Left ventricle myocardium inferior (tissue), 1 donor: ENCODE results near the gene SCYGR2. TPM values are rescaled to one million over a fixed set of nuclear protein-coding genes. Genes with fewer than 3 reads are reported as not detected.

Experiments
- DNase-seq: peaks from one replicate; pipeline ENCODE4 v3.0.0-alpha.2; 2020
- H3K27ac ChIP-seq: fragments of 200-600 bp; replicated peaks from 2 replicates; pipeline ENCODE4 v1.8.0; 2021
- H3K27me3 ChIP-seq: fragments of 200-600 bp; 2 replicates; pipeline ENCODE4 v1.8.0; 2021; ENCODE audit warnings: low read depth
- H3K36me3 ChIP-seq: fragments of 200-600 bp; 2 replicates; pipeline ENCODE4 v1.8.0; 2021
- H3K4me1 ChIP-seq: fragments of 200-600 bp; 2 replicates; pipeline ENCODE4 v1.8.0; 2021
- H3K4me3 ChIP-seq: fragments of 200-600 bp; 2 replicates; pipeline ENCODE4 v1.8.0; 2021; ENCODE audit warnings: mild to moderate bottlenecking, moderate library complexity
- H3K9me3 ChIP-seq: fragments of 200-600 bp; replicated peaks from 2 replicates; pipeline ENCODE4 v1.8.0; 2021
- intact Hi-C: fragments of 100-400 bp; cut with micrococcal nuclease; formaldehyde crosslinking; loops from one replicate; pipeline ENCODE4 v1.11.0; 2022
- total RNA-seq: library from RNA; stranded (reverse); fragmentation: NEBNext Ultra II Directional; extraction: Animal tissue kit (Norgen Biotek cat#: 25700); gene quantifications from one replicate; pipeline ENCODE4 v1.2.1, GENCODE V29; 2021
- TF ChIP-seq, protein P1 (sequence below): fragments of 200-600 bp; IDR thresholded peaks from 2 replicates; pipeline ENCODE4 v1.8.0; 2021; ENCODE audit warnings: antibody characterized with exemption, mild to moderate bottlenecking, borderline replicate concordance
- donor health status: DM: no; HTN: yes; CAD: no; lungs with severe emphysema.

SCYGR2 gene
- total RNA-seq, 1 donor from 2014 or later: not detected

DNA sequence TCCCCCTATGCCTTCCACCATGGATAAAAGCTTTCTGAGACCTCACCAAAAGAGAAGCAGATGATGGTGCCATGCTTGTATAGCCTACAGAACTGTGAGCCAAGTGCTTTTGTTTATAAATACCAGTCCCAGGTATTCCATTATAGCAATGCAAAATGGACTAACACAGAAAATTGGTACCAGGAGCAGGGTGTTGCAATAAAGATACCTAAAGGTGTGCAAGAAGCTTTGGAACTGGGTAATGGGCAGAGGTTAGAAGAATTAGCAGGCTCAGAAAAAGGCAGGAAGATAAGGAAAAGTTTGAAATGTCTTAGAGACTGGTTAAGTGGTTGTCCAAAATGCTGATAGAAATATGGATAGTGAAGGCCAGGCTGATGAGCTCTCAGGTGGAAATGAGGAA is 16.3 kb upstream of the SCYGR2 start:
- peaks cover 17% of the 10 kb centered on the region for H3K27me3 ChIP-seq
- TF ChIP-seq, protein P1, sequence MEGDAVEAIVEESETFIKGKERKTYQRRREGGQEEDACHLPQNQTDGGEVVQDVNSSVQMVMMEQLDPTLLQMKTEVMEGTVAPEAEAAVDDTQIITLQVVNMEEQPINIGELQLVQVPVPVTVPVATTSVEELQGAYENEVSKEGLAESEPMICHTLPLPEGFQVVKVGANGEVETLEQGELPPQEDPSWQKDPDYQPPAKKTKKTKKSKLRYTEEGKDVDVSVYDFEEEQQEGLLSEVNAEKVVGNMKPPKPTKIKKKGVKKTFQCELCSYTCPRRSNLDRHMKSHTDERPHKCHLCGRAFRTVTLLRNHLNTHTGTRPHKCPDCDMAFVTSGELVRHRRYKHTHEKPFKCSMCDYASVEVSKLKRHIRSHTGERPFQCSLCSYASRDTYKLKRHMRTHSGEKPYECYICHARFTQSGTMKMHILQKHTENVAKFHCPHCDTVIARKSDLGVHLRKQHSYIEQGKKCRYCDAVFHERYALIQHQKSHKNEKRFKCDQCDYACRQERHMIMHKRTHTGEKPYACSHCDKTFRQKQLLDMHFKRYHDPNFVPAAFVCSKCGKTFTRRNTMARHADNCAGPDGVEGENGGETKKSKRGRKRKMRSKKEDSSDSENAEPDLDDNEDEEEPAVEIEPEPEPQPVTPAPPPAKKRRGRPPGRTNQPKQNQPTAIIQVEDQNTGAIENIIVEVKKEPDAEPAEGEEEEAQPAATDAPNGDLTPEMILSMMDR: no peak
- H3K36me3 ChIP-seq: no peaks in the 10 kb centered on the region

DNA sequence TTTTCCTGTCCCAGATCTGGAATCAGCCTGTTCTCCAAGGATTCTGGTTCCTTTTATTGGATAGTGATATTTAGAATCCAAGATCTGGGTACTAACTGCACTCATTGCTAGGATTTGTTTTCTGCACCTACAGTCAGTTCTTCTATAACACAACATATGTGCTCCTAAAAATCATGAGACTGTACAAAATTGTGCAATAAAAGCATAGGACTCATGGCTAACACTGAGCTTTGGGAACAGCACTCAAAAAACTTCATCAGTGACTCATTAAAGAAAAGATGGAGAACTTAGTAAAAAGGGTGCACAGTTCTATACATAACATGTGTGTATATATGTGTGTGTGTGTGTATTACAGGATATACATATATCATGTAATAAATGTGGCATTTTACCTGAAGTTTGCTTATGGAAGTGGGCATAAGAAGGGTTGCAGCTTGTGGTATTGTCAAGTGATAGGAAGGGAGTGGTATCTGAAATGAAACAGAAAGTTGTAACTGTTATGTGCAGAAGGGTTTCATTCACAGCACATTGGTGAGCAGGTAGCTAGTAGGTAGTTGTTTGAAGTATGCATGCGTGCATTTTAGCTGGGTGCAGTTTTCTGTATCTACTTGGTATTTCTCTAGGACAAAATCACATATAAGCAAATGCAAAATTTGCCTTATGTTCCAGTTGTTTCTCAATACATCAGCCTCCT is 5.9 kb upstream of the SCYGR2 start:
- H3K36me3 ChIP-seq: no peaks in the 10 kb centered on the region
- H3K27ac ChIP-seq: no peak overlapping the region
- peaks cover 15% of the 10 kb centered on the region for H3K9me3 ChIP-seq
- no peak overlapping the region for H3K4me3 ChIP-seq
- TF ChIP-seq, protein P1: no peak
- no peak for DNase-seq
- H3K4me1 ChIP-seq: no peaks in the 10 kb centered on the region
- H3K27me3 ChIP-seq: peaks cover 43% of the 10 kb centered on the region
- intact Hi-C loops: no loop called here

More for the DNA sequence above, 16.3 kb upstream of the SCYGR2 start:
- peaks cover 19% of the 10 kb centered on the region for H3K9me3 ChIP-seq
- intact Hi-C loops: no loop called here
- H3K4me3 ChIP-seq: no peak overlapping the region
- H3K4me1 ChIP-seq: no peaks in the 10 kb centered on the region
- DNase-seq: no peak
- no peak overlapping the region for H3K27ac ChIP-seq

DNA sequence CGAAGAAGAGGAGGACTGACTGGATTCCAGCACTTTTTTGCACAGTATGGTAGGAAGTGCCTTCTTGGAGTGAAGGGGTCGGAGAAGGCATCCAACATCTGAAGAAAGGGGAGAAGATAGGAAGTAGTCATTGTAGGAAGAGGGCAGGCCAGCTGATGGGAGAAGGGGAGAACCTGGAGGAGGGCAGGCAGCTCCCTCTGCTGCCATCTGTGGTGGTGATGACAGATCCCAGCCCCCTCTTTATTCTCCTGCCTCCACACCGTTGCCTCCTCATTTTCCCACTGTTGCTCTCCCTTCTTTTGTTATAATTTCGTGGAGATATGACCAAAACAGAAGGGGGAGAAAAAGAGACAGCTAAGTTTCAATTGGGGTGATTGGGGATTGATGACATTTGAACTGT is 2.9 kb upstream of the SCYGR2 start:
- TF ChIP-seq, protein P1: no peak
- intact Hi-C loops: no loop called here
- no peaks in the 10 kb centered on the region for H3K9me3 ChIP-seq
- H3K4me3 ChIP-seq: no peak overlapping the region
- no peaks in the 10 kb centered on the region for H3K36me3 ChIP-seq
- peaks cover 54% of the 10 kb centered on the region for H3K27me3 ChIP-seq
- no peak overlapping the region for H3K27ac ChIP-seq
- no peak for DNase-seq
- H3K4me1 ChIP-seq: no peaks in the 10 kb centered on the region

DNA sequence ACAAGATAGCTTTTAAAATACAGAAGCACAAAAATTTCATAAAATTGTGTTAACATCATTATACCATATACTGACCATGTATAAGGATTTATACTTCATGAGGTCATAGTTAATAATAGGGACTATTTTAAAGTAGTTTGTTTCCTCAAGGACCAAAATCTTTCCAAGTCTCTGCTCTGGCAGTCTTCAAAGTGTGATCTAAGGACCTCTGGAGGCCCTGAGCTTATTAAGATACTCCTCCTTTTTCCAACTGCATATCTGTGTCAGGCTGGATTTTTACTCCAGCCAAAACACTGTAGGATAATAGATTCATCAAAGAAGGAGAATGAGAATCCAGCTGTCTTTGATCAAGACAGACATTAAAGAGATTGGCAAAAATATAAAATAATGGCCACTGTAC is 1.7 kb upstream of the SCYGR2 start:
- TF ChIP-seq, protein P1: no peak
- no peaks in the 10 kb centered on the region for H3K4me1 ChIP-seq

DNA sequence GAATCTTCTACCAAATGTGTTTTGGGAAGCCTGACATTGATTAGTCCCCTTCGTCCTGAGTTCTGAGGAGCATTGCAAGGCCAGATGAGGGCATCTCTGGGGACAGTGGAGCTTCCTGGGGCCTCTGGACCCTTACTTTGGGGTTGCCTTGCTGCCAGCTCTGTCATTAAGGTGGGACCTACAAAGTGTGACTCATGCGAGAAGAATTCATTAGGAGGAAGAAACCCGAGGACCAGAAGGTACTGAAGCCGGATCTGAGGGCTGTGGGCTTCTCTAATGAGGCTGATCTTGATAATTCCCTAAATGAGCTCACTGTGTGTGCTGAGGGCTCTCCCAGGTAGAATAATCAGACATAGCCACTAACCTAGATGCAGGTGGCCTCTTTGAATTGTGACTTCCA is 695 bp upstream of the SCYGR2 start:
- intact Hi-C loops: no loop called here

More for the DNA sequence above, 1.7 kb upstream of the SCYGR2 start:
- Histone ChIP-seq H3K27ac (no peak overlapping the region), H3K27me3 (peaks cover 44% of the 10 kb centered on the region), H3K36me3 (no peaks in the 10 kb centered on the region), H3K9me3 (no peaks in the 10 kb centered on the region), H3K4me3 (no peak overlapping the region)
- intact Hi-C loops: no loop called here
- DNase-seq: no peak

More for the DNA sequence above, 695 bp upstream of the SCYGR2 start:
- no peak overlapping the region for H3K27ac ChIP-seq
- no peaks in the 10 kb centered on the region for H3K9me3 ChIP-seq
- no peak overlapping the region for H3K4me3 ChIP-seq
- H3K36me3 ChIP-seq: no peaks in the 10 kb centered on the region
- no peaks in the 10 kb centered on the region for H3K4me1 ChIP-seq
- DNase-seq: no peak
- TF ChIP-seq, protein P1: no peak
- peaks cover 41% of the 10 kb centered on the region for H3K27me3 ChIP-seq
